ENCODE data around the gene GPR151.

GRCh38 chr5:146507428-146507827, 8.6 kb downstream of the GPR151 start:
- TF ChIP-seq CTCF (conservative IDR thresholded peaks at IDR 0.05; ENCODE audit: low read depth, low read length) (no peak), EZH2 (IDR thresholded peaks at IDR 0.05; ENCODE audit: low read length, unreplicated experiment) (no peak), EZH2phosphoT487 (IDR thresholded peaks at IDR 0.05; ENCODE audit: borderline replicate concordance, low read length) (no peak)

Data from PC-3 (cell line).